A549 (cell line): ENCODE measurements around the gene SSH2. TPM values are rescaled to one million over a fixed set of nuclear protein-coding genes. Genes with fewer than 3 reads are reported as not detected.
A peak's percentile ranks its signal among the peaks of the same experiment; 100 is the strongest.

Experiments used
- ATAC-seq, 2 experiments: fragments of 200-7000 bp in 1 of 2; fragments of >200 bp in 1 of 2; cut with Nextera tagmentation in 1 of 2; cut with Tn5 transposase in 1 of 2; 3 replicates each; pipeline versions ENCODE4 v1.8.0 to v1.9.1; 2018 to 2020; ENCODE audit warnings: mild to moderate bottlenecking in 1 of 2, moderate library complexity in 1 of 2
- CTCF ChIA-PET: fragments of 300-600 bp; sonication (Branson Sonifier 250); formaldehyde crosslinking; extraction: SDS; loops from one replicate; lab custom pipeline; 2021; ENCODE audit warnings: antibody characterized with exemption, inconsistent platforms; lab: Yijun Ruan, JAX
- POLR2A ChIA-PET: fragments of 350-600 bp; formaldehyde crosslinking; extraction: SDS; loops from one replicate; lab custom pipeline; 2021; ENCODE audit warnings: antibody characterized with exemption, inconsistent platforms; lab: Yijun Ruan, JAX
- DNase-seq, 2 experiments: peaks; one replicate each; pipeline versions ENCODE4 v3.0.0 to v3.0.0-alpha.2; 2011 to 2016; ENCODE audit warnings: low read depth in 1 of 2, low spot score in 1 of 2
- FAIRE-seq: peaks from 2 replicates; lab custom pipeline; 2011; peaks lifted over from hg19 to GRCh38; lab: Jason Lieb, UNC
- H3K27ac ChIP-seq, 2 experiments: fragments of >200 bp; sonication (Bioruptor Twin); formaldehyde crosslinking; 3 replicates each; pipeline ENCODE4 v1.5.1; 2016 to 2017
- H3K4me1 ChIP-seq: fragments of >200 bp; sonication (Bioruptor Twin); formaldehyde crosslinking; 3 replicates; pipeline ENCODE4 v1.6.1; 2016
- H3K4me2 ChIP-seq: fragments of >200 bp; sonication (Bioruptor Twin); formaldehyde crosslinking; 3 replicates; pipeline ENCODE4 v1.6.1; 2016
- H3K4me3 ChIP-seq: fragments of >200 bp; sonication (Bioruptor Twin); formaldehyde crosslinking; 3 replicates; pipeline ENCODE4 v1.5.1; 2016
- H3K9me3 ChIP-seq: fragments of >200 bp; sonication (Bioruptor Twin); formaldehyde crosslinking; 3 replicates; pipeline ENCODE4 v1.6.1; 2016
- BHLHE40 ChIP-seq: IDR thresholded peaks from 2 replicates; pipeline ENCODE4 v1.6.1; 2012; ENCODE audit warnings: low read depth, low read length, inconsistent platforms
- CBX2 ChIP-seq: fragments of 200-600 bp; sonication (generic); IDR thresholded peaks from 2 replicates; pipeline ENCODE4 v1.6.1; 2016; ENCODE audit warnings: low read depth, mild to moderate bottlenecking, borderline replicate concordance
- CEBPB ChIP-seq, 2 experiments: fragments of >200 bp in 1 of 2; sonication (Bioruptor Twin) in 1 of 2; formaldehyde crosslinking in 1 of 2; IDR thresholded peaks; 2 replicates each; pipeline ENCODE4 v1.6.1; 2012 to 2016
- CHD2 ChIP-seq: fragments of 150-350 bp; IDR thresholded peaks from 2 replicates; pipeline ENCODE4 v1.6.1; 2014; ENCODE audit warnings: low read length; ENCODE audit not compliant: partially characterized antibody
- EHMT2 ChIP-seq: fragments of 200-600 bp; sonication (generic); IDR thresholded peaks from 2 replicates; pipeline ENCODE4 v1.6.1; 2016; ENCODE audit warnings: antibody characterized with exemption, low read depth, mild to moderate bottlenecking, moderate library complexity
- EP300 ChIP-seq, 2 experiments: fragments of >200 bp; sonication (Bioruptor Twin); formaldehyde crosslinking; IDR thresholded peaks; 2 replicates in 1 of 2; 3 replicates in 1 of 2; pipeline ENCODE4 v1.6.1; 2016 to 2017
- FOSB ChIP-seq: fragments of 250-450 bp; sonication (Bioruptor Pico); IDR thresholded peaks from 2 replicates; pipeline ENCODE4 v1.5.0; 2020; ENCODE audit warnings: mild to moderate bottlenecking, moderate library complexity
- FOSL2 ChIP-seq, 2 experiments: fragments of 450-650 bp in 1 of 2; fragments of >200 bp in 1 of 2; sonication (Bioruptor Twin) in 1 of 2; formaldehyde crosslinking; IDR thresholded peaks; 2 replicates each; pipeline versions ENCODE4 v1.5.0 to v1.6.1; 2016 to 2020; ENCODE audit warnings: mild to moderate bottlenecking in 1 of 2, moderate library complexity in 1 of 2
- FOXS1 ChIP-seq: fragments of 250-450 bp; sonication (Bioruptor Pico); IDR thresholded peaks from 2 replicates; pipeline ENCODE4 v1.5.0; 2020; ENCODE audit warnings: mild to moderate bottlenecking, moderate library complexity
- HEYL ChIP-seq: fragments of 250-450 bp; sonication (Bioruptor Pico); IDR thresholded peaks from 2 replicates; pipeline ENCODE4 v1.8.0; 2021; ENCODE audit warnings: mild to moderate bottlenecking, moderate library complexity
- MAFK ChIP-seq: fragments of 450-650 bp; IDR thresholded peaks from 2 replicates; pipeline ENCODE4 v1.6.1; 2014; ENCODE audit not compliant: partially characterized antibody
- NFE2L2 ChIP-seq: fragments of 150-350 bp; conservative IDR thresholded peaks from 2 replicates; pipeline ENCODE4 v1.6.1; 2014; ENCODE audit warnings: low read length
- NR3C1 ChIP-seq: fragments of >200 bp; sonication (Bioruptor Twin); formaldehyde crosslinking; IDR thresholded peaks from 3 replicates; pipeline ENCODE4 v1.6.1; 2017
- PHF8 ChIP-seq: fragments of 200-600 bp; sonication (generic); IDR thresholded peaks from 2 replicates; pipeline ENCODE4 v1.6.1; 2016; ENCODE audit warnings: low read depth, mild to moderate bottlenecking, antibody characterized with exemption, moderate library complexity, borderline replicate concordance
- RAD21 ChIP-seq, 2 experiments: fragments of >200 bp in 1 of 2; sonication (Bioruptor Twin) in 1 of 2; formaldehyde crosslinking in 1 of 2; IDR thresholded peaks in 1 of 2; conservative IDR thresholded peaks in 1 of 2; 2 replicates in 1 of 2; 3 replicates in 1 of 2; pipeline ENCODE4 v1.6.1; 2012 to 2018; ENCODE audit warnings: inconsistent platforms in 1 of 2
- SMC3 ChIP-seq: fragments of >200 bp; sonication (Bioruptor Twin); formaldehyde crosslinking; IDR thresholded peaks from 3 replicates; pipeline ENCODE4 v1.6.1; 2018; ENCODE audit warnings: inconsistent platforms
- ZFP36 ChIP-seq: fragments of 450-650 bp; IDR thresholded peaks from 2 replicates; pipeline ENCODE4 v1.6.1; 2014; ENCODE audit warnings: borderline replicate concordance; ENCODE audit not compliant: partially characterized antibody
- WGBS: methylation state at CpG from one replicate; pipeline ENCODE4 v1.1.6; 2017; ENCODE audit errors: missing lambda C conversion rate; 5-methylcytosine and 5-hydroxymethylcytosine counted together
- polyA plus RNA-seq, 4 experiments: library from polyadenylated mRNA; depleted of rRNA in 3 of 4; stranded (reverse); fragments of >200 nt; fragmentation: RNase III in 1 of 4; extraction: RNeasy Plus Mini Kit Qiagen cat#74134 plus additional on column Dnase treatment in 1 of 4; gene quantifications; 2 replicates in 3 of 4; 3 replicates in 1 of 4; pipeline ENCODE4 v1.2.3, GENCODE V29; 2011 to 2017
- TF ChIP-seq, protein P1 (sequence below): fragments of >200 bp; sonication (Bioruptor Twin); formaldehyde crosslinking; IDR thresholded peaks from 3 replicates; pipeline ENCODE4 v1.5.1; 2016
- TF ChIP-seq, protein P2 (sequence below): fragments of 450-650 bp; IDR thresholded peaks from 2 replicates; pipeline ENCODE4 v1.6.1; 2014; ENCODE audit warnings: antibody characterized with exemption
- TF ChIP-seq, protein P3 (sequence below): IDR thresholded peaks from 2 replicates; pipeline ENCODE4 v1.6.1; 2012
- TF ChIP-seq, protein P4 (sequence below): fragments of 250-450 bp; sonication (Bioruptor Pico); IDR thresholded peaks from 2 replicates; pipeline ENCODE4 v1.5.0; 2020; ENCODE audit warnings: low read depth, mild to moderate bottlenecking, moderate library complexity
- TF ChIP-seq, protein P5 (sequence below): fragments of >200 bp; sonication (Bioruptor Twin); formaldehyde crosslinking; IDR thresholded peaks from 2 replicates; pipeline ENCODE4 v1.6.1; 2016
- TF ChIP-seq, protein P6 (sequence below): fragments of 150-350 bp; IDR thresholded peaks from 2 replicates; pipeline ENCODE4 v1.6.1; 2014; ENCODE audit warnings: low read depth, mild to moderate bottlenecking, low read length

The SSH2 gene
- polyA plus RNA-seq, 2 of the 4 experiments (the other 2 are of a cell fraction): 20.7 to 24.5 TPM

DNA sequence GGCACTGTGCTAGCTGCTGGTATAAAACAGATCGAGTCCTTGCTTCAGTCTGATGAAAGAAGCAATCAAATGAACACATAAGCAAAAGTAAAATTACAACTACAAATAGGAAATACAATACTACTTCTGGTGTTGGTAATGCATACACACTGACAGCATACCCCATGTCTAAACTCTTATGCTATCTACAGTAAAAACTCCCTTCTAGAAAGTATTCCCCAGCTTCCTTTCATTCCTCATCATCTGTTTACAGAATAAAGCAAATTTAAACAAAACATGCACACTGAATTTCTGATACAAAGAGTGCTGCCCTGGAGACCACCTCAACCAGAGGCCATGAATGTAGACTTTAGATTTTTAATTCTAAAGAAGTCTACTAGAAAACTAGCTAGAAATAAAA is 109.6 kb downstream of the SSH2 start:
- POLR2A ChIA-PET: no interaction called here
- H3K9me3 ChIP-seq: no peaks in the 10 kb centered on the region
- TF ChIP-seq, protein P1, sequence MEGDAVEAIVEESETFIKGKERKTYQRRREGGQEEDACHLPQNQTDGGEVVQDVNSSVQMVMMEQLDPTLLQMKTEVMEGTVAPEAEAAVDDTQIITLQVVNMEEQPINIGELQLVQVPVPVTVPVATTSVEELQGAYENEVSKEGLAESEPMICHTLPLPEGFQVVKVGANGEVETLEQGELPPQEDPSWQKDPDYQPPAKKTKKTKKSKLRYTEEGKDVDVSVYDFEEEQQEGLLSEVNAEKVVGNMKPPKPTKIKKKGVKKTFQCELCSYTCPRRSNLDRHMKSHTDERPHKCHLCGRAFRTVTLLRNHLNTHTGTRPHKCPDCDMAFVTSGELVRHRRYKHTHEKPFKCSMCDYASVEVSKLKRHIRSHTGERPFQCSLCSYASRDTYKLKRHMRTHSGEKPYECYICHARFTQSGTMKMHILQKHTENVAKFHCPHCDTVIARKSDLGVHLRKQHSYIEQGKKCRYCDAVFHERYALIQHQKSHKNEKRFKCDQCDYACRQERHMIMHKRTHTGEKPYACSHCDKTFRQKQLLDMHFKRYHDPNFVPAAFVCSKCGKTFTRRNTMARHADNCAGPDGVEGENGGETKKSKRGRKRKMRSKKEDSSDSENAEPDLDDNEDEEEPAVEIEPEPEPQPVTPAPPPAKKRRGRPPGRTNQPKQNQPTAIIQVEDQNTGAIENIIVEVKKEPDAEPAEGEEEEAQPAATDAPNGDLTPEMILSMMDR: no peak
- TF ChIP-seq, protein P2, sequence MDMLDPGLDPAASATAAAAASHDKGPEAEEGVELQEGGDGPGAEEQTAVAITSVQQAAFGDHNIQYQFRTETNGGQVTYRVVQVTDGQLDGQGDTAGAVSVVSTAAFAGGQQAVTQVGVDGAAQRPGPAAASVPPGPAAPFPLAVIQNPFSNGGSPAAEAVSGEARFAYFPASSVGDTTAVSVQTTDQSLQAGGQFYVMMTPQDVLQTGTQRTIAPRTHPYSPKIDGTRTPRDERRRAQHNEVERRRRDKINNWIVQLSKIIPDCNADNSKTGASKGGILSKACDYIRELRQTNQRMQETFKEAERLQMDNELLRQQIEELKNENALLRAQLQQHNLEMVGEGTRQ: no peak
- TF ChIP-seq CBX2 (no peak), CHD2 (no peak), MAFK (no peak), FOSB (CRISPR knock-in tag) (no peak), BHLHE40 (no peak)
- no peak for FAIRE-seq
- WGBS: 61% methylated on average over 1 of the region's 1 CpG
- no peak overlapping the region for H3K27ac ChIP-seq
- CTCF ChIA-PET: interaction anchor here (0.9 to 23.5 kb wide), 7 partner anchors 8 to 231 kb away, joined by 3 to 536 read pairs (median 6); partner anchors contain the start of gene SSH2
- no peak for ATAC-seq
- H3K4me3 ChIP-seq: no peak overlapping the region
- H3K4me1 ChIP-seq: no peaks in the 10 kb centered on the region
- no peak overlapping the region for H3K4me2 ChIP-seq
- DNase-seq: no peak

DNA sequence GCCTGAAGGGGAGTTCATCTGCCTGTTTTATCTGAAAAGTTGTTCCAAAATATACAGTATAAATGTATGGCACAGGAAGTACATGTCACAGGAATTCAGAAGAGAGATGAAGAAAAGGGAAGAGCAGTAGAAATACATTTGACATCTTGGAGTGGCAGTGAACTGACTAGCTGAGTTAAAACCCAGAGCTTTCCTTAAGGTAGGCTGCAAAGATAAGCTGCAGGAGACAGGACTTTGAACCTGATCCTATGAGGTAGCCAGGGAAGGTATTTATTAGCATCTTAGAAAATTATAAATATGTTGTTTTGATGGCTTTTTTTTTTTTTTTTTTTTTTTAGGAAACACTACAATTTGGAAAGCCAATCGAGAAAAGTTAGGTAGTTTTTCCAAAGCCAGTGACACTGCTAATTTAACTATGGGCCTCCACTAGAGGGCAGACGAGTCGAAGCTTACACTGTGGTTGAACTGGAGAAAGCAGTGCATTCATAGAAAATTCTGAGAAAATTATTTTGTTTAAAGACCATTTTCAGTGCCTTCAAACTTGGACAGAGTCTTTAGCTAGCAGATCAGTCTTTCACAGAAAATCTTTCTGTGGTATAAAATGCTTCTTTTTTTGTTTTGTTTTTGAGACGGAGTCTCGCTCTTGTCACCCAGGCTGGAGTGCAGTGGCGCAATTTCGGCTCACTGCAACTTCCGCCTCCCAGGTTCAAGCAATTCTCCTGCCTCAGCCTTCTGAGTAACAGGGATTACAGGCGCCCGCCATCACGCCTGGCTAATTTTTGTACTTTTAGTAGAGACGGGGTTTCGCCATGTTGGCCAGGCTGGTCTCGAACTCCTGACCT is 122.3 kb downstream of the SSH2 start:
- H3K9me3 ChIP-seq: no peaks in the 10 kb centered on the region
- no peaks in the 10 kb centered on the region for H3K4me1 ChIP-seq
- H3K27ac ChIP-seq: peak overlapping the region; percentile 62 to 78
- peak overlapping the region; percentile 65 for H3K4me2 ChIP-seq
- TF ChIP-seq EHMT2: no peak
- TF ChIP-seq, protein P3, sequence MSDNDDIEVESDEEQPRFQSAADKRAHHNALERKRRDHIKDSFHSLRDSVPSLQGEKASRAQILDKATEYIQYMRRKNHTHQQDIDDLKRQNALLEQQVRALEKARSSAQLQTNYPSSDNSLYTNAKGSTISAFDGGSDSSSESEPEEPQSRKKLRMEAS: peak; percentile 18; the same call in 1 of the 2 replicates
- peak; percentile 42 to 77; a peak in 3 of 4 replicates for TF ChIP-seq CEBPB (IDR thresholded peaks at IDR 0.05)
- peak; percentile 92 for TF ChIP-seq SMC3
- TF ChIP-seq ZFP36: no peak
- TF ChIP-seq CHD2: no peak
- TF ChIP-seq, protein P1: peak; percentile 99
- TF ChIP-seq RAD21 (conservative IDR thresholded peaks at IDR 0.05 in 1 of 2, IDR thresholded peaks at IDR 0.05 in 1 of 2): peak; percentile 92 to 93
- peak; percentile 72 to 73 for DNase-seq
- POLR2A ChIA-PET: interaction anchor here (0.7 to 2.2 kb wide), 4 partner anchors 123 to 279 kb away, joined by 3 to 29 read pairs (median 14); partner anchors contain the start of gene SSH2
- 15% methylated on average over 14 of the region's 14 CpGs for WGBS
- FAIRE-seq: no peak
- H3K4me3 ChIP-seq: peak overlapping the region; percentile 47
- CTCF ChIA-PET: interaction anchor here (0.6 to 23.5 kb wide), 84 partner anchors 9 to 1315 kb away, joined by 3 to 536 read pairs (median 4); partner anchors contain the start of genes EFCAB5 and SSH2
- ATAC-seq: peak; percentile 90 to 94

DNA sequence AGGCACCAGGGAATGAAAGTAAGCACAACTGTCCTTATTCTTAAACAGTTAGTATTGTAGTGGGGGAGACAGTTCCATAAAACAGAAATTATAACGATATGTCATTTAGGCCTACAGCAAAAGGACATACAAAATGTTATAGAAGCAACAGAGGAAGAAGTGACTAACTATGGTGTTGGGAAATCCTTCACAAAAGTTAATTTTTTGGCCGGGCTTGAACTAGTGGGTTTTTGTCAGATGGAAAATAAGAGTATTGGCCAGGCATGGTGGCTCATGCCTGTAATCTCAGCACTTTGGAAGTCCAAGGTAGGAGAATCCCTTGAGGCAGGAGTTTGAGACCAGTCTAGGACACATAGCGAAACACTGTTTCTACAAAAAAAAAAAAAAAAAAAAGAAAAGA is 127.8 kb downstream of the SSH2 start:
- 87% methylated on average over 3 of the region's 3 CpGs for WGBS
- FAIRE-seq (no peak), DNase-seq (no peak), ATAC-seq (no peak)
- H3K27ac ChIP-seq: no peak overlapping the region
- no peak overlapping the region for H3K4me3 ChIP-seq
- CTCF ChIA-PET: interaction anchor here (1.3 to 23.5 kb wide), 4 partner anchors 22 to 293 kb away, joined by 3 to 536 read pairs (median 88); partner anchors contain the start of gene SSH2
- no peaks in the 10 kb centered on the region for H3K4me1 ChIP-seq
- POLR2A ChIA-PET: no interaction called here
- H3K4me2 ChIP-seq: no peak overlapping the region
- no peaks in the 10 kb centered on the region for H3K9me3 ChIP-seq
- no peak for TF ChIP-seq NR3C1
- no peak for TF ChIP-seq PHF8
- no peak for TF ChIP-seq HEYL (CRISPR knock-in tag)
- TF ChIP-seq, protein P4, sequence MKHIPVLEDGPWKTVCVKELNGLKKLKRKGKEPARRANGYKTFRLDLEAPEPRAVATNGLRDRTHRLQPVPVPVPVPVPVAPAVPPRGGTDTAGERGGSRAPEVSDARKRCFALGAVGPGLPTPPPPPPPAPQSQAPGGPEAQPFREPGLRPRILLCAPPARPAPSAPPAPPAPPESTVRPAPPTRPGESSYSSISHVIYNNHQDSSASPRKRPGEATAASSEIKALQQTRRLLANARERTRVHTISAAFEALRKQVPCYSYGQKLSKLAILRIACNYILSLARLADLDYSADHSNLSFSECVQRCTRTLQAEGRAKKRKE (CRISPR knock-in tag): no peak
- TF ChIP-seq, protein P5, sequence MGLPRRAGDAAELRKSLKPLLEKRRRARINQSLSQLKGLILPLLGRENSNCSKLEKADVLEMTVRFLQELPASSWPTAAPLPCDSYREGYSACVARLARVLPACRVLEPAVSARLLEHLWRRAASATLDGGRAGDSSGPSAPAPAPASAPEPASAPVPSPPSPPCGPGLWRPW: no peak
- no peak for TF ChIP-seq FOSL2 (IDR thresholded peaks at IDR 0.05)
- TF ChIP-seq FOSL2 (CRISPR knock-in tag; IDR thresholded peaks at IDR 0.05): no peak
- TF ChIP-seq, protein P6, sequence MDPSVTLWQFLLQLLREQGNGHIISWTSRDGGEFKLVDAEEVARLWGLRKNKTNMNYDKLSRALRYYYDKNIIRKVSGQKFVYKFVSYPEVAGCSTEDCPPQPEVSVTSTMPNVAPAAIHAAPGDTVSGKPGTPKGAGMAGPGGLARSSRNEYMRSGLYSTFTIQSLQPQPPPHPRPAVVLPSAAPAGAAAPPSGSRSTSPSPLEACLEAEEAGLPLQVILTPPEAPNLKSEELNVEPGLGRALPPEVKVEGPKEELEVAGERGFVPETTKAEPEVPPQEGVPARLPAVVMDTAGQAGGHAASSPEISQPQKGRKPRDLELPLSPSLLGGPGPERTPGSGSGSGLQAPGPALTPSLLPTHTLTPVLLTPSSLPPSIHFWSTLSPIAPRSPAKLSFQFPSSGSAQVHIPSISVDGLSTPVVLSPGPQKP: no peak
- TF ChIP-seq NFE2L2: no peak
- no peak for TF ChIP-seq EP300 (IDR thresholded peaks at IDR 0.05)
- TF ChIP-seq RAD21 (conservative IDR thresholded peaks at IDR 0.05 in 1 of 2, IDR thresholded peaks at IDR 0.05 in 1 of 2): no peak
- no peak for TF ChIP-seq BHLHE40
- no peak for TF ChIP-seq FOXS1 (CRISPR knock-in tag)
